Coronary artery (tissue), 2 donors: ENCODE data around the gene PAMR1.
"Not testable (repeated sequence)": the region's sequence is repeated elsewhere in the genome, so short reads cannot be mapped to it uniquely, and the experiment has no call there.

Experiments
- DNase-seq: peaks from one replicate; pipeline ENCODE4 v3.0.0-alpha.2; 2017; ENCODE audit warnings: low spot score
- H3K27ac ChIP-seq, 2 donors: fragments of 200-600 bp; sonication (generic); one replicate each; pipeline ENCODE4 v1.5.1; 2016 to 2019
- H3K4me3 ChIP-seq: fragments of 200-600 bp; sonication (generic); 2 replicates; pipeline ENCODE4 v1.5.1; 2016; ENCODE audit warnings: mild to moderate bottlenecking, moderate library complexity
- TF ChIP-seq, protein P1 (sequence below): fragments of 200-600 bp; sonication (generic); IDR thresholded peaks from one replicate; pipeline ENCODE4 v1.5.1; 2019; ENCODE audit warnings: antibody characterized with exemption

Gene PAMR1

DNA sequence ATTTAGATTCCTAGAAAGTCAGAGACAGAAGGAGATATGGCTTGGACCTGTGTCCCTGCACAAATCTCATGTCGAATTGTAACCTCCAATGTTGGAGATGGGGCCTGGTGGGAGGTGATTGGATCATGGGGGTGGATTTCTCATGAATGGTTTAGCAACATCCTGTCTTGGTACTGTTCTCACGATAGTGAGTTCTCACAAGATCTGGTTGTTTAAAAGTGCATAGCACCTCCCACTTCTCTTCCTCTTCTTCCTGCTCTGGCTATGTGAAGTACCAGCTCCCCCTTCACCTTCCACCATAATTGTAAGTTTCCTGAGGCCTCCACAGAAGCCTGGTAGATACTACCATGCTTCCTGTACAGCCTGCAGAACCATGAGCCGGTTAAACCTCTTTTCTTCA lies 27.6 kb upstream of the PAMR1 start:
- H3K4me3 ChIP-seq, result no peak overlapping the region
- no peak overlapping the region for H3K27ac ChIP-seq
- TF ChIP-seq, protein P1, sequence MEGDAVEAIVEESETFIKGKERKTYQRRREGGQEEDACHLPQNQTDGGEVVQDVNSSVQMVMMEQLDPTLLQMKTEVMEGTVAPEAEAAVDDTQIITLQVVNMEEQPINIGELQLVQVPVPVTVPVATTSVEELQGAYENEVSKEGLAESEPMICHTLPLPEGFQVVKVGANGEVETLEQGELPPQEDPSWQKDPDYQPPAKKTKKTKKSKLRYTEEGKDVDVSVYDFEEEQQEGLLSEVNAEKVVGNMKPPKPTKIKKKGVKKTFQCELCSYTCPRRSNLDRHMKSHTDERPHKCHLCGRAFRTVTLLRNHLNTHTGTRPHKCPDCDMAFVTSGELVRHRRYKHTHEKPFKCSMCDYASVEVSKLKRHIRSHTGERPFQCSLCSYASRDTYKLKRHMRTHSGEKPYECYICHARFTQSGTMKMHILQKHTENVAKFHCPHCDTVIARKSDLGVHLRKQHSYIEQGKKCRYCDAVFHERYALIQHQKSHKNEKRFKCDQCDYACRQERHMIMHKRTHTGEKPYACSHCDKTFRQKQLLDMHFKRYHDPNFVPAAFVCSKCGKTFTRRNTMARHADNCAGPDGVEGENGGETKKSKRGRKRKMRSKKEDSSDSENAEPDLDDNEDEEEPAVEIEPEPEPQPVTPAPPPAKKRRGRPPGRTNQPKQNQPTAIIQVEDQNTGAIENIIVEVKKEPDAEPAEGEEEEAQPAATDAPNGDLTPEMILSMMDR, result no peak
- DNase-seq, result no peak

DNA sequence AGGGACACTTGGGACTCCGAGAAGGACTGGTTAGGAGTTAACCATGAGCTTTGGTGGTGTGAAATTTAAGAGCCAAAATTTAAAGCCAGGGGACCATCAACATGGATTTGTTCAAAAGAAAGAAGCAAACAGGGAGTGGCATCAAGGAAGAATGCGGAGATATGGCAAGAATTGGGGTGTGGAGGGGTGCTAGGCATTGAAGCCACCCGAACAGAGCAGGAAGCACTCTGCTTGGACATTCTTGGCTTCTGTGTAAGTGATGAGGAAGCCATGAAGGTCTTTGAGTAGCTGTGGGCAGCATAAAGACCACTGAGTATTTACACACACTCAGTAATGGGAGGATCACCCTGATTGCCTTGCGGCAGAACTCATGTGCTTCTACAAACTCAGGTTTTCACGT lies 27.2 kb upstream of the PAMR1 start:
- DNase-seq, result no peak
- TF ChIP-seq, protein P1, result no peak
- Histone ChIP-seq H3K4me3 (no peak overlapping the region), H3K27ac (no peak overlapping the region)

DNA sequence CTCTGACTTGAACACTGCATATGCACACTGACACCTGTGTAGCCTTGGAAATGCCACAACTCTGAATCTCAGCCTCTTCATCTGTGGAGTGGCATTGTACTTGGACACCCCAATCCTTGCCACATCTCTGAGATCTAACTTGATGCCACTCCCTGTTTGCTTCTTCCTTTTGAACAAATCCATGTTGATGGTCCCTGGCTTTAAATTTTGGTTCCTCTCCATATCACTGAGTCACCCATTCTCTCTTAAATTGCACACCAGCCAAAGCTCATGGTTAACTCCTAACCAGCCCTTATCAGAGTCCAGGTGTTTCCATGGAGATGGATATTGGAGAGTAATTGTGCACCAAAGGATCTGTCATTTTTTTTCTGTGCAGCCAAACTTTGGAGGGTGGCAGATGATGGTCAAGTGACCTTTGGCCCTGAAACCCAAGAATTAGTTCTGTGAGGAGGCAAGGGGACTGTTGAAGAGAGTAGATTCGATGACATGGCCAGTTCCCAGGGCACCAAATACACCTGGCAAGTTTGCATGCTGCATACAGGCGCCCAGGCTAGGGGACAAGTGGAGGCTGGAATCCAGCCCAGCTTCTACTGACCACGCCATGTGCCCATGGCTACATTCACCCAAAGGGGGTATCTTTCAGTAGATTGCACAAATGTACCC lies 25.1 kb upstream of the PAMR1 start:
- no peak overlapping the region for H3K27ac ChIP-seq
- no peak overlapping the region for H3K4me3 ChIP-seq
- DNase-seq, result no peak
- TF ChIP-seq, protein P1, result no peak

DNA sequence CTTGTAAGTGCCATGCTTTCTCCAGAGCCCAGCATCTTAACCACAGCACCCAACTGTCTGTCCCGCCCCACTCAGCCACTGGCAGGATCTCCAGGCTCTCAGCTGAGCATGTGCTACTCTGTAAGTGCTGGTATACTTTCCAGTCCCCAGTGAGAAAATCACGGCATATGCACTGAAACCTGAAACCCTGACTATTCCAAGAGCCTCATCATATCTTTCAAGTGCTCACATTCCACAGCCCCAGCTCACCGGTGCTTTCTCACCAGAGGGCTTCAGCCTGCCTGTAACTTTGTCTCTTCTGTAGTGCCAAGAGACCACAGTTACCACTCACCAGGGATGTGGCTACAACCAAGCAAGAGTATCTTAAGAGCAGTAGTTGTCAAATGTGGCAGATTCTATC lies 24.4 kb upstream of the PAMR1 start:
- H3K4me3 ChIP-seq, result no peak overlapping the region
- H3K27ac ChIP-seq, result no peak overlapping the region
- TF ChIP-seq, protein P1, result no peak
- DNase-seq, result no peak

DNA sequence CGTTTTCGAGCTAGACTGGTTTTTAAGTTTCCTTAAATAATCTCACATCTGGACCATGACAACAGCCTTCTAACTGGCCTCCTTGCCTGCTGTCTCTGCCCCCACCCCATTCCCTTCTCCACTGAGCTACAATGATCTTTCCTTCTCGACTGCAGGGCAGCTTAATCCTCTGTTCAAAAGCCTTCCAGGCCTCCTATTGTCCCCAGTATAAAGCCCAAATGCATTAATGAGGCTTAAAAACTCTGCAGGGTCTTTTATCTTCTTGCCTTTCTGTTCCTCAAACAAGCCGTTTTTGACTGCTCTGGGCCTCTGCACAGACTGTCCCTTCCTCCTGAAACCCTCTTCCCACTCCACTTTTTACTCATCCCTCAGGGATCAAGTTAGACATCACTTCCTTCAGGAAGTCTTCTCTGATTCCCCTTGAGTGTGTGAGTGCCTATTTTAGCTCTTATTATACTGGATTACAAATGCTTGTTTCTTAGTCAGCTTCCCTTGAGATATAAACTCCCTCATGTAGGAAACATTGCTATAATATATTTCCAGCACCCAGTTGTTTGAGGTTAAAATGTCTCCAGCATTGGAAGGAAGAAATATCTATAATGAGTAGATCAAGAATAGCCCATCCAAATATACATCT lies 23.6 kb upstream of the PAMR1 start:
- TF ChIP-seq, protein P1, result no peak
- Histone ChIP-seq H3K4me3 (no peak overlapping the region), H3K27ac (no peak overlapping the region)
- no peak for DNase-seq

DNA sequence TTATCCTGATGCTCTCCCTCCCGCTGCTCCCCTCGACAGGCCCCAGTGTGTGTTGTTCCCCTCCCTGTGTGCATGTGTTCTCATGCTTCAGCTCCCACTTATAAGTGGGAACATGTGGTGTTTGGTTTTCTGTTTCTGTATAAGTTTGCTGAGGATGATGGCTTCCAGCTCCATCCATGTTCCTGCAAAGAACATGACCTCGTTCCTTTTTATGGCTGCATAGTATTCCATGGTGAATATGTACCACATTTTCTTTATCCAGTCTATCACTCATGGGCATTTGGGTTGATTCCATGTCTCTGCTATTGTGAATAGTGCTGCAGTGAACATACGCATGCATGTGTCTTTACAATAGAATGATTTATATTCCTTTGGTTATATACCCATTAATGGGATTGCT lies 22.6 kb upstream of the PAMR1 start:
- not testable (repeated sequence) for H3K27ac ChIP-seq, DNase-seq, H3K4me3 ChIP-seq

DNA sequence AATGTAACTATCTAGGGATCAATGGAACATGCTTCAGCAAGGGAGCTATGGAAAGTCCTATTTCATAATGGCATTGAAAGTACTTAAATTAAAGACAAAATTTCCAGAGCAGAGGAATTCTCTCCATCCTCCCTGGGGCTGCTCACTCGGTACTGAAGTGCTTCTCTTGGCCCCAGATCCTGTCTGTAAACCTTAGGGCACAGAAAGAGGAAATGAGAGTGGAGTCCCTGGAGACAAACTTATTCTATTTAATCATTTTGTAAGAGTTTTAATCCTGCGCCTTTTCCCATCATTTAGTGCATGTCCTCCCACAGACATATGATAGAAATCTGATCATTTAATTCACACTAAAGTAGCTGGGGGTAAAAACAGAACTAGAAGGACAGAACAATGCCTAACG lies 20.9 kb upstream of the PAMR1 start:
- no peak for DNase-seq
- TF ChIP-seq, protein P1, result no peak
- Histone ChIP-seq H3K27ac (no peak overlapping the region), H3K4me3 (no peak overlapping the region)
